GM10248 (cell line): Measurements from ENCODE around the gene TMEM184C.

ENCODE experiments used
- CTCF ChIA-PET: fragments of 300-600 bp; sonication (Branson Sonifier 250); formaldehyde crosslinking; extraction: SDS; loops from one replicate; lab custom pipeline; 2021; ENCODE audit warnings: antibody characterized with exemption; lab: Yijun Ruan, JAX
- POLR2A ChIA-PET: fragments of 350-650 bp; sonication (Branson Sonifier 250); formaldehyde crosslinking; extraction: SDS; loops from one replicate; lab custom pipeline; 2020; ENCODE audit warnings: antibody characterized with exemption; lab: Yijun Ruan, JAX
- DNase-seq: peaks from one replicate; pipeline ENCODE4 v3.0.0; 2012; ENCODE audit errors: extremely low spot score
- CTCF ChIP-seq: IDR thresholded peaks from 2 replicates; pipeline ENCODE4 v1.5.1; 2012; ENCODE audit warnings: mild to moderate bottlenecking, low read depth; ENCODE audit errors: extremely low read depth, missing control alignments, control extremely low read depth

The TMEM184C gene

DNA sequence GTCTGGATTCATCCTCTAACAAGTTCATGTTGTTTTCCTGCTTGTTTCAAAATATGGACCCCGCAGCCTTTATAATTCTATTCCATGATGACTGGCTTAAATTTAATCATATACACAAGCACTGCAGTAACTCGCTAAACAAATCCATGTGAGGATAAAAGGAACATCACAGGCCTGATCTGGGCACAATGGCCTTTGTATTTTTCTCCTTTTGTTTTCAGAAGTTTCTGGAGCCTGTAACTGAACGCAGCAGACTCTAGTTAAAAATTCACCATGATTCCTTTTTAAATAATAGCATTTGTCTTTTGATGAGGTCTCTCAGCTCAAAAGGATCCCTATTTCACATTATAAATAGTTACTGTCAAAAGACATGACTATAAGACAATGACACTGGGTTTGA lies 30.2 kb upstream of the TMEM184C start:
- ChIA-PET CTCF (interaction anchor here (1.3 to 5.8 kb wide), 6 partner anchors 9 to 426 kb away, joined by 4 to 91 read pairs (median 10); no protein-coding TSS in a partner anchor), POLR2A (interaction anchor here (1.0 kb wide), 1 partner anchor 31 kb away, joined by 3 read pairs; no protein-coding TSS in a partner anchor)
- no peak for DNase-seq
- TF ChIP-seq CTCF = no peak

- CTCF ChIA-PET = interaction anchor here (0.7 to 5.8 kb wide), 38 partner anchors 8 to 570 kb away, joined by 3 to 91 read pairs (median 4); partner anchors contain the start of gene TMEM184C
- TF ChIP-seq CTCF = no peak
- POLR2A ChIA-PET = no interaction called here
- DNase-seq = no peak
These were observed 27.6 kb upstream of the TMEM184C start for GRCh38 chr4:147589586-147589985.

DNA sequence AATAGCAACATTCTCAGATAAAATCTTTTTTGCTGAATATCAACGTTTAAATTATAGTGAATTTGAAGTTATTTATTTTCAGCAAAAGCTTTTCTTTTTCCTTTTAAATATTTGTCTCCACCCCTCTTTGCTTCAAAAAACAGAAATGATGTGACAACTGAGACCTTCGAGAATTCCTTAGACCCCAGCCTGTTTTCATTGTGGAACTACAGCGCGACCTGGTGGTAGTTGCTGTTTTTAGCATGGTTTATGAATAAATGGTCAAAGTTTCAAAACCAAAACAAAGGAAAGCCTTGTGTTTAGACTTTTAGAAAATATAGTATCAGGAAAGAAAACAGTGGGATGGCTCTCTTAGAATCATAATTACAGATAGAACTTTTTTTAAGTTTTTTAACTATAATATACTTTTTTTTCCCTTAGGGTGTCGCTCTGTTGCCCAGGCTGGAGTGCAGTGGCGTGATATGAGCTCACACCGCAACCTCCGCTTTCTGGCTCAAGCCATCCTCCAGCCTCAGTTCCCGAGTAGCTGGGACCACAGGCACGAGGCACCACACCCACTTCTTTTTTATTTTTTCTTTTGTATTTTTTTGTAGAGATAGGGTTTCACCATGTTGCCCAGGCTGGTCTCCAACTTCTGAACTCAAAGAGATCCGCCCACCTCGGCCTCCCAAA lies 26.8 kb upstream of the TMEM184C start:
- peak; percentile 54 for DNase-seq
- ChIA-PET POLR2A (no interaction called here), CTCF (interaction anchor here (0.6 to 5.8 kb wide), 38 partner anchors 7 to 571 kb away, joined by 3 to 91 read pairs (median 4); partner anchors contain the start of gene TMEM184C)
- TF ChIP-seq CTCF = peak; percentile 82

DNA sequence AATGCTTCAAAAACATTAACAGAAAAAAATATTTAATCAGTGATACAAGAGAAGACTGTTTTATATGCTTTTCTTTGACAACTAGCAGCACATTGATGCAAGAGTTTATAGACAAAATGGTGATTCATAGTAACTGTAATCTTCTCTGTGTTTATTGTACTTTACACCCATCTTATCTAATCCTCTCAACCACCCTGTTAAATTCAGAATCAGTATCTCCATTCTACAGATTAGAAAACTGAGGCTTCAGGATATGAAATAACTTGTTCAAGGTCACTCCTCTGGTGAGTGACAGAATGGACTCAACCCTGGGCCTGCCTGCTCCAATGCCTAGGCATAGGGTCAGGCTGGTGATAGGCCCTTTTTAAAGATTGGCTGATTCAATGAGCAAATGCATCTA lies 26.1 kb upstream of the TMEM184C start:
- CTCF ChIA-PET = interaction anchor here (0.6 to 10.2 kb wide), 13 partner anchors 9 to 572 kb away, joined by 3 to 124 read pairs (median 17); partner anchors contain the start of gene TMEM184C
- DNase-seq = no peak
- TF ChIP-seq CTCF = no peak
- POLR2A ChIA-PET = no interaction called here

DNA sequence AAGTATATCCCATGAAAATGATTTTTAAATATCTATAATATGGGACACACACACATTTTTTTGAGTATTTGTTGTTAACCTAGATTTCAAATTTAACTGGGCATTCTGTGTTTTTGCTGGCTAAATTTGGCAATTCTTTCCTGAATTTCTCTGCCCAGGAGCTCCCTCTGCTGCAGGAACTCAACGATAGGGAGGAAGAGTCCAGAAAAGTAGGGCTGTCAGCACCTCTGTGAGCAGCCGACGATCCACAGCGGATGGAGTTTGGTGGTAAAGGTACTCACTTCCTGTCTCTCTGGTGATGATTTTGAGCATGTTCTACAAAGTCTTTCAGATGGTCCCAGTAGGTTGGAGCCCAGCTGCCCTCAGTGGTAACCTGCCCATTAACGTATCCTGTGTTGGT lies 23.1 kb upstream of the TMEM184C start:
- no peak for TF ChIP-seq CTCF
- no peak for DNase-seq
- ChIA-PET POLR2A (no interaction called here), CTCF (interaction anchor here (1.2 to 10.2 kb wide), 4 partner anchors 75 to 575 kb away, joined by 5 to 124 read pairs (median 13); no protein-coding TSS in a partner anchor)

- POLR2A ChIA-PET = no interaction called here
- no peak for TF ChIP-seq CTCF
- no peak for DNase-seq
- CTCF ChIA-PET = interaction anchor here (1.2 to 10.2 kb wide), 4 partner anchors 76 to 576 kb away, joined by 4 to 124 read pairs (median 8); no protein-coding TSS in a partner anchor
These were observed 22.6 kb upstream of the TMEM184C start for GRCh38 chr4:147594578-147594977.
